Ishikawa (cell line): Measurements from ENCODE around the gene COASY.

Experiments
- CEBPB ChIP-seq: IDR thresholded peaks from 2 replicates; pipeline ENCODE4 v1.6.1; 2012
- CREB1 ChIP-seq: IDR thresholded peaks from 2 replicates; pipeline ENCODE4 v1.6.1; 2012; ENCODE audit warnings: low read depth
- EGR1 ChIP-seq: IDR thresholded peaks from 2 replicates; pipeline ENCODE4 v1.6.1; 2012
- EP300 ChIP-seq: IDR thresholded peaks from 2 replicates; pipeline ENCODE4 v1.6.1; 2012; ENCODE audit warnings: borderline replicate concordance
- FOXM1 ChIP-seq: IDR thresholded peaks from 2 replicates; pipeline ENCODE4 v1.6.1; 2012; ENCODE audit warnings: low read depth, borderline replicate concordance
- NFIC ChIP-seq: IDR thresholded peaks from 2 replicates; pipeline ENCODE4 v1.6.1; 2012
- RAD21 ChIP-seq: IDR thresholded peaks from 2 replicates; pipeline ENCODE4 v1.6.1; 2012; ENCODE audit warnings: low read depth
- REST ChIP-seq: IDR thresholded peaks from 2 replicates; pipeline ENCODE4 v1.6.1; 2012; ENCODE audit warnings: low read depth, mild to moderate bottlenecking
- TAF1 ChIP-seq: IDR thresholded peaks from 2 replicates; pipeline ENCODE4 v1.6.1; 2012; ENCODE audit warnings: low read depth, mild to moderate bottlenecking
- TCF12 ChIP-seq: IDR thresholded peaks from 2 replicates; pipeline ENCODE4 v1.6.1; 2012; ENCODE audit warnings: low read depth
- TEAD4 ChIP-seq: IDR thresholded peaks from 2 replicates; pipeline ENCODE4 v1.6.1; 2012
- USF1 ChIP-seq: IDR thresholded peaks from 2 replicates; pipeline ENCODE4 v1.6.1; 2012
- YY1 ChIP-seq: IDR thresholded peaks from 2 replicates; pipeline ENCODE4 v1.6.1; 2012; ENCODE audit warnings: low read depth
- ZBTB7A ChIP-seq: IDR thresholded peaks from 2 replicates; pipeline ENCODE4 v1.6.1; 2012; ENCODE audit warnings: low read depth

COASY gene

GRCh38 chr17:42591411-42591810 lies 29.5 kb downstream of the COASY start:
- no peak for TF ChIP-seq CEBPB
- TF ChIP-seq REST: no peak
- no peak for TF ChIP-seq EP300

DNA sequence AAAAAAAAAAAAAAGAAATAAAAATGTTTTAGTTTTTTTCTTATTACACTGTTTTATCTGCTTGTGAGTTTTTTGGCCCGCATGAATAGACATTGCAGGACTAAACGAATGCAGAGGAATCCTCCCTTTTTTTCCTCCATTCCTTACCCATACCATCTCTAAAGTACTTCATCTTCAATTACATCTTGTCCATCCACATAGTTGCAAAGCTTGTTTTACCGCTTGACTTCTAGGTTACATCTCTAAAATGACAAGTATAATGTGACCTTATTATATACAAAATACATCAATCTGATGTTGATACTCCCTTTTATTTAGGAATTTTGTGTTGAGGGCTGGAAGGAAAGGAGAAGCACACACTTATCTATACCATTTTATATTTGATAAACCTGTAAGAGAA lies 34.4 kb downstream of the COASY start:
- no peak for TF ChIP-seq REST
- no peak for TF ChIP-seq CEBPB
- no peak for TF ChIP-seq USF1
- no peak for TF ChIP-seq TAF1
- TF ChIP-seq YY1: no peak

DNA sequence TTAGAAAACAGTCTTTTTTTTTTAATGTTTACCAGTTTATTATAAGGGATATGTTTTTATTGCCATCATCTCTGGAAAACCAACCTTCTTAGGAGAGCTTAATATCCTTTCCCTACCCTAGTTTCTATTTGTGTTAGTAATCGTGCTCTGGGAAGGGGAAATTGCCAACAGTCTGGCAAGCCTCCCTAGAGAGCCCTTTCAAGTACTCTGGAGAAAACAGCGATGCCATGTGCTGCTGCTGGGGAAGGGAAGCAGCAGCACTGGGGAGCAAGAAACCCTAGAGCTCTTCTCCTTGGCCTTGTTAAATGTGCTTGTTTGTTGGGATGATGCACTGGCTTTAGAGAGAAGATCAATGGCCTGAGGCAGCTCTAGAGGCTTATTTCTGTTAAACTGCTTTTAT lies 37.0 kb downstream of the COASY start:
- no peak for TF ChIP-seq ZBTB7A
- no peak for TF ChIP-seq FOXM1
- TF ChIP-seq TCF12: no peak
- TF ChIP-seq REST: no peak
- no peak for TF ChIP-seq EGR1
- TF ChIP-seq CREB1: no peak

GRCh38 chr17:42603318-42603717 lies 41.4 kb downstream of the COASY start:
- TF ChIP-seq ZBTB7A (no peak), FOXM1 (no peak), TAF1 (no peak), TCF12 (no peak), YY1 (no peak), CREB1 (no peak), USF1 (no peak)

- TF ChIP-seq TCF12: no peak
- TF ChIP-seq RAD21: no peak
- no peak for TF ChIP-seq CEBPB
- TF ChIP-seq ZBTB7A: no peak
- TF ChIP-seq TAF1: no peak
- TF ChIP-seq TEAD4: no peak
- TF ChIP-seq YY1: no peak
- TF ChIP-seq CREB1: no peak
Measured at GRCh38 chr17:42607769-42608168, 45.8 kb downstream of the COASY start.

- TF ChIP-seq TAF1: no peak
- no peak for TF ChIP-seq YY1
- TF ChIP-seq ZBTB7A: no peak
- TF ChIP-seq CREB1: no peak
- TF ChIP-seq FOXM1: no peak
- no peak for TF ChIP-seq EP300
- no peak for TF ChIP-seq RAD21
- no peak for TF ChIP-seq CEBPB
- TF ChIP-seq TEAD4: no peak
- no peak for TF ChIP-seq NFIC
Measured at GRCh38 chr17:42608305-42609181, 46.6 kb downstream of the COASY start.
